ENCODE measurements around the gene NFIX.

The NFIX gene

GRCh38 chr19:13095934-13096927 is 101.0 kb downstream of the NFIX start:
- TF ChIP-seq EZH2phosphoT487 (IDR thresholded peaks at IDR 0.05; ENCODE audit: low read depth): no peak
- TF ChIP-seq, protein P1, sequence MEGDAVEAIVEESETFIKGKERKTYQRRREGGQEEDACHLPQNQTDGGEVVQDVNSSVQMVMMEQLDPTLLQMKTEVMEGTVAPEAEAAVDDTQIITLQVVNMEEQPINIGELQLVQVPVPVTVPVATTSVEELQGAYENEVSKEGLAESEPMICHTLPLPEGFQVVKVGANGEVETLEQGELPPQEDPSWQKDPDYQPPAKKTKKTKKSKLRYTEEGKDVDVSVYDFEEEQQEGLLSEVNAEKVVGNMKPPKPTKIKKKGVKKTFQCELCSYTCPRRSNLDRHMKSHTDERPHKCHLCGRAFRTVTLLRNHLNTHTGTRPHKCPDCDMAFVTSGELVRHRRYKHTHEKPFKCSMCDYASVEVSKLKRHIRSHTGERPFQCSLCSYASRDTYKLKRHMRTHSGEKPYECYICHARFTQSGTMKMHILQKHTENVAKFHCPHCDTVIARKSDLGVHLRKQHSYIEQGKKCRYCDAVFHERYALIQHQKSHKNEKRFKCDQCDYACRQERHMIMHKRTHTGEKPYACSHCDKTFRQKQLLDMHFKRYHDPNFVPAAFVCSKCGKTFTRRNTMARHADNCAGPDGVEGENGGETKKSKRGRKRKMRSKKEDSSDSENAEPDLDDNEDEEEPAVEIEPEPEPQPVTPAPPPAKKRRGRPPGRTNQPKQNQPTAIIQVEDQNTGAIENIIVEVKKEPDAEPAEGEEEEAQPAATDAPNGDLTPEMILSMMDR (IDR thresholded peaks at IDR 0.05; ENCODE audit: low read depth, low read length): peak; percentile 8; the same call in 1 of the 2 replicates
- H3K9ac ChIP-seq (ENCODE audit: low read length): peak overlapping the region; percentile 51
- H3K4me1 ChIP-seq (ENCODE audit: low read length): peaks cover 39% of the 10 kb centered on the region
- H3K27me3 ChIP-seq (ENCODE audit: low read depth, low read length): no peaks in the 10 kb centered on the region
- H3K4me3 ChIP-seq (ENCODE audit: low read length): peak overlapping the region; percentile 69
- peak overlapping the region; percentile 5; the same call in 1 of the 2 replicates for H3K27ac ChIP-seq (ENCODE audit: low read length)
- H3K79me2 ChIP-seq (ENCODE audit: low read length): peaks cover under 1% of the 10 kb centered on the region
- H4K20me1 ChIP-seq (ENCODE audit: insufficient read depth, low read length): peaks cover 5% of the 10 kb centered on the region; the same call in 1 of the 2 replicates
- H3K36me3 ChIP-seq (replicated peaks; ENCODE audit: low read depth, low read length): peaks cover 20% of the 10 kb centered on the region
- no peaks in the 10 kb centered on the region for H3K9me3 ChIP-seq (ENCODE audit: insufficient read depth, low read length)
- no peak overlapping the region for H2AFZ ChIP-seq (ENCODE audit: low read depth, low read length)
- H3K4me2 ChIP-seq (ENCODE audit: low read length): peak overlapping the region; percentile 89

- Histone ChIP-seq H3K9me3 (ENCODE audit: insufficient read depth, low read length) (no peaks in the 10 kb centered on the region), H3K27me3 (ENCODE audit: low read depth, low read length) (no peaks in the 10 kb centered on the region), H3K4me2 (ENCODE audit: low read length) (no peak overlapping the region), H3K27ac (ENCODE audit: low read length) (no peak overlapping the region), H3K4me1 (ENCODE audit: low read length) (peaks cover 47% of the 10 kb centered on the region), H4K20me1 (ENCODE audit: insufficient read depth, low read length) (peaks cover 5% of the 10 kb centered on the region; the same call in 1 of the 2 replicates), H3K9ac (ENCODE audit: low read length) (no peak overlapping the region), H3K4me3 (ENCODE audit: low read length) (no peak overlapping the region), H2AFZ (ENCODE audit: low read depth, low read length) (no peak overlapping the region), H3K36me3 (replicated peaks; ENCODE audit: low read depth, low read length) (peaks cover 20% of the 10 kb centered on the region), H3K79me2 (ENCODE audit: low read length) (peaks cover 9% of the 10 kb centered on the region)
- TF ChIP-seq, protein P1 (IDR thresholded peaks at IDR 0.05; ENCODE audit: low read depth, low read length): no peak
- no peak for TF ChIP-seq EZH2phosphoT487 (IDR thresholded peaks at IDR 0.05; ENCODE audit: low read depth)
Observed at GRCh38 chr19:13097033-13097462, 101.8 kb downstream of the NFIX start.

DNA sequence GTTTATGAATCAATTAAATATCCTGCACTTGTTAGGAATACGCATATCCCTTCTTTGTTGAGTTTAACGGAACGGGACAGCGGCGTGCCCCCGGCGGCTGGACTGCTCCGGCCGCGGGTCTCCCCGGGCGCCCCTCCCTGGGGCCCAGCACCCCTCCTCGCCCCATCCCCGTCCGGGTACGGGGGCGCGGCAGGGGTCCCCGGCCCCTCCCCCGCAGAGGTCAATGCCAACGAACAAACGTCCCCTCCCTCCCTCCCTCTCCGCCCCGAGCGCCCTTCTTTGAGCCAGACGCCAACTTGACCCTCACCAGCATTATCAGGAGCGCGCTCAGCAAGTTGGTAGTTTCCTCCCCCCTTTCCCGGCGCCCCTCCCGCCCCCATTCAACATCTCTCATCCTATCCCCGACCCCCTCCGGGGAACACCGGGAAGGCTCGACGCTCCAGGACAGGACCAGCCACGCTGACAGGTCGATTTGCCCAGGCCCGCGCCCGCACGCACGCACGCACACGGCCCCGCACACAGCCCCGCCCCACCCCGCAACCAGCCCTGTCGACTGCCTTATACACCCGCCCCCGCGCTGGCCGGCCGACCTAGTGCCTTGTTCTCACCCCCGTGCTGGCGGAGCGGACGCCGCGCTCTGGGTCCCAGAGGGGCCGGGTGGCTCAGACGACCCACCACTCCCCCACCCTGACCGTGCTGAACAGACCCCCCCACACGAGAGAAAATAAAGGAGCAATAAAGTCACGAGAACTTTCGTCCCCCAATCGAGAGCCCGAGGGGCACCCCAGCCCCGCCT is 102.4 kb downstream of the NFIX start:
- Histone ChIP-seq H4K20me1 (ENCODE audit: insufficient read depth, low read length) (peaks cover 5% of the 10 kb centered on the region; the same call in 1 of the 2 replicates), H3K4me3 (ENCODE audit: low read length) (no peak overlapping the region), H3K27ac (ENCODE audit: low read length) (no peak overlapping the region), H3K4me1 (ENCODE audit: low read length) (peaks cover 48% of the 10 kb centered on the region), H3K9ac (ENCODE audit: low read length) (no peak overlapping the region), H3K9me3 (ENCODE audit: insufficient read depth, low read length) (no peaks in the 10 kb centered on the region), H3K27me3 (ENCODE audit: low read depth, low read length) (no peaks in the 10 kb centered on the region), H3K36me3 (replicated peaks; ENCODE audit: low read depth, low read length) (peaks cover 20% of the 10 kb centered on the region), H3K79me2 (ENCODE audit: low read length) (peaks cover 15% of the 10 kb centered on the region), H2AFZ (ENCODE audit: low read depth, low read length) (no peak overlapping the region), H3K4me2 (ENCODE audit: low read length) (no peak overlapping the region)
- no peak for TF ChIP-seq EZH2phosphoT487 (IDR thresholded peaks at IDR 0.05; ENCODE audit: low read depth)
- TF ChIP-seq, protein P1 (IDR thresholded peaks at IDR 0.05; ENCODE audit: low read depth, low read length): no peak

Data from OCI-LY3 (cell line).